K562 (cell line): Measurements from ENCODE around the gene GHRL. TPM values are rescaled to one million over a fixed set of nuclear protein-coding genes. Genes with fewer than 3 reads are reported as not detected.

Experiments used
- ATAC-seq: fragments of 200-7000 bp; cut with Tn5 transposase; 3 replicates; pipeline ENCODE4 v1.9.1; 2020; ENCODE audit warnings: moderate library complexity
- BruUV-seq: library from RNA; stranded (reverse); fragments of 400-500 nt; replicated peaks from 2 replicates; lab custom pipeline; 2021; lab: Mats Ljungman, UMichigan
- CTCF ChIA-PET: fragments of 300-600 bp; formaldehyde crosslinking; extraction: SDS; loops from one replicate; lab custom pipeline; 2021; ENCODE audit warnings: low intra/inter-chr PET ratio; lab: Yijun Ruan, JAX
- POLR2A ChIA-PET: fragments of 300-600, 350-650 bp; sonication (Branson Sonifier 250); formaldehyde crosslinking; extraction: SDS; loops from one replicate; lab custom pipeline; 2021; ENCODE audit warnings: antibody characterized with exemption, inconsistent platforms; lab: Yijun Ruan, JAX
- DNase-seq, 4 experiments: peaks; one replicate each; pipeline versions ENCODE4 v3.0.0 to v3.0.0-alpha.2; 2011 to 2018; ENCODE audit warnings: low spot score in 3 of 4, mixed read lengths in 3 of 4; ENCODE audit errors: extremely low read depth in 1 of 4
- FAIRE-seq: peaks from 2 replicates; lab custom pipeline; 2011; peaks lifted over from hg19 to GRCh38; lab: Jason Lieb, UNC
- H2AFZ ChIP-seq: 2 replicates; pipeline ENCODE4 v1.6.0; 2011; ENCODE audit warnings: low read depth, low read length, control low read depth, inconsistent platforms
- H3K27ac ChIP-seq: fragments of 200-600 bp; 3 replicates; pipeline ENCODE4 v1.8.0; 2011; ENCODE audit warnings: low read depth, mild to moderate bottlenecking, control low read depth, inconsistent platforms, low read length, moderate library complexity, mixed read lengths; ENCODE audit errors: extremely low read depth
- H3K27me3 ChIP-seq, 2 experiments: fragments of 300-600 bp in 1 of 2; 2 replicates in 1 of 2; 3 replicates in 1 of 2; pipeline versions ENCODE4 v1.6.0 to v1.8.0; 2011; ENCODE audit warnings: inconsistent platforms in 2 of 2, low read length in 2 of 2, mild to moderate bottlenecking in 1 of 2, mixed read lengths in 1 of 2, moderate library complexity in 1 of 2; ENCODE audit not compliant: control insufficient read depth in 2 of 2, insufficient read depth in 2 of 2
- H3K36me3 ChIP-seq: fragments of 300-600 bp; 3 replicates; pipeline ENCODE4 v1.8.0; 2011; ENCODE audit warnings: mild to moderate bottlenecking, low read length, inconsistent platforms; ENCODE audit not compliant: control insufficient read depth, insufficient read depth
- H3K4me1 ChIP-seq, 2 experiments: fragments of 200-600 bp in 1 of 2; replicated peaks in 1 of 2; 2 replicates in 1 of 2; 3 replicates in 1 of 2; pipeline versions ENCODE4 v1.5.1 to v1.8.0; 2011; ENCODE audit warnings: inconsistent platforms in 2 of 2, low read length in 2 of 2, mild to moderate bottlenecking in 1 of 2, mixed read lengths in 1 of 2, moderate library complexity in 1 of 2; ENCODE audit not compliant: control insufficient read depth in 2 of 2, insufficient read depth in 2 of 2
- H3K4me2 ChIP-seq: 2 replicates; pipeline ENCODE4 v1.6.1; 2011; ENCODE audit warnings: low read length, control low read depth, inconsistent platforms, mixed read lengths; ENCODE audit not compliant: insufficient read depth
- H3K4me3 ChIP-seq: fragments of 200-600 bp; sonication (generic), shearing (Covaris generic); 2 replicates; pipeline ENCODE4 v1.5.1; 2016; ENCODE audit warnings: control low read depth, inconsistent platforms
- H3K79me2 ChIP-seq: fragments of 200-600 bp; 3 replicates; pipeline ENCODE4 v1.8.0; 2011; ENCODE audit warnings: low read length, inconsistent platforms; ENCODE audit not compliant: control insufficient read depth, insufficient read depth
- H3K9ac ChIP-seq, 2 experiments: 2 replicates each; pipeline versions ENCODE4 v1.6.0 to v1.6.1; 2011; ENCODE audit warnings: low read depth in 2 of 2, low read length in 2 of 2, control low read depth in 1 of 2, inconsistent platforms in 1 of 2, mild to moderate bottlenecking in 1 of 2, mixed read lengths in 1 of 2; ENCODE audit not compliant: insufficient read depth in 1 of 2
- H3K9me1 ChIP-seq: one replicate; pipeline ENCODE4 v1.6.0; 2011; ENCODE audit warnings: inconsistent platforms, mild to moderate bottlenecking, low read length, moderate library complexity; ENCODE audit not compliant: control insufficient read depth, insufficient read depth
- H3K9me3 ChIP-seq: replicated peaks from 2 replicates; pipeline ENCODE4 v1.5.1; 2011; ENCODE audit warnings: low read depth, low read length, inconsistent platforms; ENCODE audit not compliant: control insufficient read depth, insufficient read depth
- H4K20me1 ChIP-seq: replicated peaks from 2 replicates; pipeline ENCODE4 v1.6.1; 2011; ENCODE audit warnings: low read length, inconsistent platforms, mixed read lengths; ENCODE audit not compliant: control insufficient read depth, insufficient read depth
- DMBX1 ChIP-seq: fragments of 250-450 bp; sonication (Bioruptor Pico); IDR thresholded peaks from 2 replicates; pipeline ENCODE4 v1.8.0; 2022; ENCODE audit warnings: inconsistent platforms, mild to moderate bottlenecking, moderate library complexity, borderline replicate concordance
- ELK3 ChIP-seq: fragments of 450-650 bp; formaldehyde crosslinking; IDR thresholded peaks from 2 replicates; pipeline ENCODE4 v1.4.0; 2020; ENCODE audit warnings: mild to moderate bottlenecking
- IFI16 ChIP-seq: fragments of 250-450 bp; sonication (Bioruptor Pico); IDR thresholded peaks from 2 replicates; pipeline ENCODE4 v2.1.2; 2022; ENCODE audit warnings: mild to moderate bottlenecking, inconsistent platforms
- MAFG ChIP-seq: fragments of 450-650 bp; conservative IDR thresholded peaks from 2 replicates; pipeline ENCODE4 v1.6.1; 2016; ENCODE audit warnings: missing genetic modification characterization, missing compliant biosample characterization
- MLLT1 ChIP-seq, 2 experiments: fragments of 450-650 bp; IDR thresholded peaks; 2 replicates each; pipeline ENCODE4 v1.6.1; 2016
- MTA1 ChIP-seq: fragments of 450-650 bp; IDR thresholded peaks from 2 replicates; pipeline ENCODE4 v1.6.1; 2017; ENCODE audit warnings: borderline replicate concordance
- NR2C2 ChIP-seq, 2 experiments: fragments of 200-800 bp in 1 of 2; sonication (Bioruptor generic) in 1 of 2; sonication (generic) in 1 of 2; formaldehyde crosslinking in 1 of 2; IDR thresholded peaks; 2 replicates each; pipeline versions ENCODE4 v1.6.1 to v1.8.0; 2016 to 2022; ENCODE audit warnings: mild to moderate bottlenecking in 1 of 2, missing compliant biosample characterization in 1 of 2, missing genetic modification characterization in 1 of 2, missing genetic modification reagents in 1 of 2
- PML ChIP-seq: IDR thresholded peaks from 2 replicates; pipeline ENCODE4 v1.6.1; 2012; ENCODE audit warnings: low read length, inconsistent platforms
- RFX5 ChIP-seq: IDR thresholded peaks from 2 replicates; pipeline ENCODE4 v1.6.1; 2011; ENCODE audit warnings: low read depth, mild to moderate bottlenecking, improper control_type of control experiment, low read length
- RNF219 ChIP-seq: fragments of 250-450 bp; sonication (Bioruptor Pico); IDR thresholded peaks from 2 replicates; pipeline ENCODE4 v1.5.0; 2022; ENCODE audit warnings: mild to moderate bottlenecking
- SIN3B ChIP-seq: fragments of 450-650 bp; IDR thresholded peaks from 2 replicates; pipeline ENCODE4 v1.6.1; 2017; ENCODE audit warnings: low read depth, mild to moderate bottlenecking, moderate library complexity
- SRF ChIP-seq, 2 experiments: fragments of 250-450, 450-650 bp in 1 of 2; sonication (Bioruptor Pico) in 1 of 2; sonication (generic) in 1 of 2; formaldehyde crosslinking; IDR thresholded peaks; 2 replicates each; pipeline versions ENCODE4 v1.5.0 to v1.5.1; 2020 to 2022; ENCODE audit warnings: mild to moderate bottlenecking in 1 of 2, missing genetic modification reagents in 1 of 2
- TBL1XR1 ChIP-seq, 2 experiments: IDR thresholded peaks; 2 replicates each; pipeline ENCODE4 v1.6.1; 2012; ENCODE audit warnings: improper control_type of control experiment in 2 of 2, low read length in 2 of 2, mild to moderate bottlenecking in 1 of 2
- TBP ChIP-seq: optimal IDR thresholded peaks from 2 replicates; pipeline ENCODE3; 2011; ENCODE audit warnings: low read depth, low read length, improper control_type of control experiment
- XRCC3 ChIP-seq: fragments of 450-650 bp; IDR thresholded peaks from 2 replicates; pipeline ENCODE4 v1.6.1; 2017; ENCODE audit warnings: mild to moderate bottlenecking, moderate library complexity
- ZBTB9 ChIP-seq: fragments of 450-650 bp; formaldehyde crosslinking; IDR thresholded peaks from 2 replicates; pipeline ENCODE4 v1.4.0; 2020; ENCODE audit warnings: mild to moderate bottlenecking, moderate library complexity
- ZNF212 ChIP-seq: fragments of 450-650 bp; formaldehyde crosslinking; IDR thresholded peaks from 2 replicates; pipeline ENCODE4 v1.4.0; 2020; ENCODE audit warnings: mild to moderate bottlenecking
- WGBS: fragments of 100-300 bp; shearing (Covaris generic); methylation state at CpG from one replicate; pipeline ENCODE4 v1.1.6; 2016; ENCODE audit warnings: low coverage, mixed read lengths; ENCODE audit not compliant: insufficient coverage; ENCODE audit errors: missing lambda C conversion rate; 5-methylcytosine and 5-hydroxymethylcytosine counted together
- in situ Hi-C: fragments of 300-500 bp; cut with MboI; formaldehyde crosslinking; loops from 4 replicates; pipeline ENCODE4 v1.15.0; 2018; ENCODE audit warnings: inconsistent platforms, mixed read lengths
- intact Hi-C: fragments of 100-400 bp; cut with micrococcal nuclease; formaldehyde crosslinking; loops from 2 replicates; pipeline ENCODE4 v1.14.2; 2022
- polyA plus RNA-seq, 8 experiments: library from polyadenylated mRNA; depleted of rRNA in 4 of 8; stranded (reverse) in 5 of 8; unstranded in 3 of 8; fragments of >200 nt; fragmentation: Nextera tagmentation in 2 of 8; fragmentation: Illumina TruSeq in 1 of 8; extraction: Ambion mirVana in 2 of 8; extraction: Trizol in 1 of 8; gene quantifications; 2 replicates each; pipeline versions ENCODE4 v1.2.1 to v1.2.3, GENCODE V29; 2011 to 2014; ENCODE audit warnings: inconsistent platforms in 1 of 8, missing spikeins in 1 of 8
- total RNA-seq, 7 experiments: library from RNA; depleted of rRNA in 6 of 7; stranded (reverse); fragments of >200 nt in 6 of 7; fragmentation: Illumina TruSeq in 2 of 7; extraction: Trizol in 2 of 7; gene quantifications; 2 replicates each; pipeline versions ENCODE4 v1.2.1 to v1.2.3, GENCODE V29; 2011 to 2021; ENCODE audit warnings: low replicate concordance in 1 of 7

Gene GHRL
- total and polyA plus RNA-seq, 9 of the 15 experiments (the other 6 are each of a cell fraction or from before 2014, with no cell fraction given) = 0.08 to 0.29 (median 0.15) TPM; not detected in 5

GRCh38 chr3:10278501-10278900 is 14.2 kb downstream of the GHRL start:
- ChIA-PET CTCF (no interaction called here), POLR2A (interaction anchor here (0.6 kb wide), 2 partner anchors 24 to 197 kb away, joined by 3 read pairs; no protein-coding TSS in a partner anchor)
- Histone ChIP-seq H3K79me2 (peaks cover 25% of the 10 kb centered on the region), H3K4me1 (peaks cover 7 to 21% of the 10 kb centered on the region in 2 experiments; a peak in 3 of 5 replicates), H2AFZ (no peak overlapping the region), H3K9me3 (no peaks in the 10 kb centered on the region), H3K9ac (no peak overlapping the region), H3K4me3 (no peak overlapping the region), H4K20me1 (no peaks in the 10 kb centered on the region; the same call in 1 of the 2 replicates), H3K27ac (no peak overlapping the region), H3K27me3 (no peaks in the 10 kb centered on the region), H3K36me3 (peaks cover 91% of the 10 kb centered on the region), H3K4me2 (no peak overlapping the region), H3K9me1 (no peaks in the 10 kb centered on the region)
- BruUV-seq = no TSS peak
- WGBS = 93% methylated on average over 1 of the region's 1 CpG
- in situ Hi-C loops (no loop called here), intact Hi-C loops (no loop called here)
- FAIRE-seq = no peak
- ATAC-seq = no peak
- DNase-seq = no peak
- TF ChIP-seq MAFG (tag) (no peak), ELK3 (no peak), PML (no peak), DMBX1 (CRISPR knock-in tag) (no peak), ZBTB9 (CRISPR knock-in tag) (no peak), RFX5 (no peak), XRCC3 (no peak), TBL1XR1 (IDR thresholded peaks at IDR 0.05; ENCODE audit: low read length in 2 of 2) (no peak), IFI16 (CRISPR knock-in tag) (no peak), SRF (CRISPR knock-in tag; IDR thresholded peaks at IDR 0.05) (no peak), RNF219 (no peak), TBP (no peak), SIN3B (no peak), ZNF212 (CRISPR knock-in tag) (no peak), NR2C2 (CRISPR knock-in tag; IDR thresholded peaks at IDR 0.05) (no peak), NR2C2 (tag; IDR thresholded peaks at IDR 0.05) (no peak), MLLT1 (IDR thresholded peaks at IDR 0.05) (no peak), MTA1 (no peak)
